Measurements from ENCODE around the gene UBAC1.

Gene UBAC1

DNA sequence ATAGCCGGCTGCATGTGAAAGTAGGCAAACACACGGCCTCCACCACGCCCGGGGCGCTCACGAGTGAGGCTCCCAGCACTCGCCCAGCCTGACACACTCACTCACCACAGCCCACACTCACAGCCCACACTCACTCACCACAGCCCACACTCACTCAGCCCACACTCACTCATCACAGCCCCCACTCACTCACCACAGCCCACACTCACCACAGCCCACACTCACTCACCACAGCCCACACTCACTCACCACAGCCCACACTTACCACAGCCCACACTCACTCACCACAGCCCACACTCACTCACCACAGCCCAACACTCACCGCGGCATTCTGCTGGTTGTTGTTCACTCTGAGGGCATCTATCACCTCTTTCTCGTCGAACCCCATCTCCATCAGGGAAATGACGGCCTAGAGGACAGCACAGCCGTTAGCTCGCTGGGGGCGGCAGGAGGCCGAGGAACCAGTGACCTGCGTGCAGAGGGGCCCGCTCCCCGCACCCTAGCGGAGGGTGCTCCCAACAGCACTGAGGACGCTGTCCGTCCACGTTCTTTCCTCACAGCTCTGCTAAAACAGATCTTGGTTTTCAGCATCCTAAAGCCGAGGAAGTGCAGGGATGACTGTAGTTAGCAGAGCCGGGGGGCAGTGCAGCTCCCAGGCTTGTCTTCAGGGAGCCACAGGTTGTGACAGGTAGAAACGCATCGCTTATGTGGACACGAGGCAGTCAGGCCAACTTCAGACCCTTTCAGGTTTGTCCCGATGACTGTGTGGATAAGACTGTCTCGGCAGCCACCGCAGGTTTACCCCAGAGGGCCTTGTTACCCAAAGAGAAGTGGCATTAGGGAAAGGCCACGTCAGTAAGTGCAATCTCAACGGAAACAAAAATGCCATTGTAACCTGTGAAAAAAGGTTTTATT is 21.6 kb downstream of the UBAC1 start:
- TF ChIP-seq EZH2phosphoT487 (IDR thresholded peaks at IDR 0.05; ENCODE audit: borderline replicate concordance), result no peak
- TF ChIP-seq, protein P1, sequence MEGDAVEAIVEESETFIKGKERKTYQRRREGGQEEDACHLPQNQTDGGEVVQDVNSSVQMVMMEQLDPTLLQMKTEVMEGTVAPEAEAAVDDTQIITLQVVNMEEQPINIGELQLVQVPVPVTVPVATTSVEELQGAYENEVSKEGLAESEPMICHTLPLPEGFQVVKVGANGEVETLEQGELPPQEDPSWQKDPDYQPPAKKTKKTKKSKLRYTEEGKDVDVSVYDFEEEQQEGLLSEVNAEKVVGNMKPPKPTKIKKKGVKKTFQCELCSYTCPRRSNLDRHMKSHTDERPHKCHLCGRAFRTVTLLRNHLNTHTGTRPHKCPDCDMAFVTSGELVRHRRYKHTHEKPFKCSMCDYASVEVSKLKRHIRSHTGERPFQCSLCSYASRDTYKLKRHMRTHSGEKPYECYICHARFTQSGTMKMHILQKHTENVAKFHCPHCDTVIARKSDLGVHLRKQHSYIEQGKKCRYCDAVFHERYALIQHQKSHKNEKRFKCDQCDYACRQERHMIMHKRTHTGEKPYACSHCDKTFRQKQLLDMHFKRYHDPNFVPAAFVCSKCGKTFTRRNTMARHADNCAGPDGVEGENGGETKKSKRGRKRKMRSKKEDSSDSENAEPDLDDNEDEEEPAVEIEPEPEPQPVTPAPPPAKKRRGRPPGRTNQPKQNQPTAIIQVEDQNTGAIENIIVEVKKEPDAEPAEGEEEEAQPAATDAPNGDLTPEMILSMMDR (conservative IDR thresholded peaks at IDR 0.05; ENCODE audit: low read length), result no peak
- Histone ChIP-seq H3K4me1 (ENCODE audit: insufficient read depth, low read length, poor library complexity, severe bottlenecking) (no peaks in the 10 kb centered on the region), H3K9me3 (ENCODE audit: insufficient read depth, low read depth, low read length) (no peaks in the 10 kb centered on the region), H4K20me1 (ENCODE audit: insufficient read depth, low read length, poor library complexity, severe bottlenecking) (no peaks in the 10 kb centered on the region), H3K9ac (ENCODE audit: low read depth, low read length, poor library complexity, severe bottlenecking) (no peak overlapping the region), H3K79me2 (ENCODE audit: insufficient read depth, low read length) (no peaks in the 10 kb centered on the region), H3K9me2 (replicated peaks; ENCODE audit: low read depth, low read length) (no peaks in the 10 kb centered on the region), H3K4me2 (ENCODE audit: low read depth, low read length, poor library complexity, severe bottlenecking) (no peak overlapping the region), H3F3A (ENCODE audit: low read depth) (no peaks in the 10 kb centered on the region), H3K27me3 (ENCODE audit: insufficient read depth, low read length, poor library complexity, severe bottlenecking) (no peaks in the 10 kb centered on the region), H3K4me3 (ENCODE audit: low read length, poor library complexity, severe bottlenecking) (no peak overlapping the region), H2AFZ (ENCODE audit: low read length) (no peak overlapping the region), H3K36me3 (ENCODE audit: insufficient read depth, low read length) (peaks cover 59% of the 10 kb centered on the region; the same call in 1 of the 2 replicates)

DNA sequence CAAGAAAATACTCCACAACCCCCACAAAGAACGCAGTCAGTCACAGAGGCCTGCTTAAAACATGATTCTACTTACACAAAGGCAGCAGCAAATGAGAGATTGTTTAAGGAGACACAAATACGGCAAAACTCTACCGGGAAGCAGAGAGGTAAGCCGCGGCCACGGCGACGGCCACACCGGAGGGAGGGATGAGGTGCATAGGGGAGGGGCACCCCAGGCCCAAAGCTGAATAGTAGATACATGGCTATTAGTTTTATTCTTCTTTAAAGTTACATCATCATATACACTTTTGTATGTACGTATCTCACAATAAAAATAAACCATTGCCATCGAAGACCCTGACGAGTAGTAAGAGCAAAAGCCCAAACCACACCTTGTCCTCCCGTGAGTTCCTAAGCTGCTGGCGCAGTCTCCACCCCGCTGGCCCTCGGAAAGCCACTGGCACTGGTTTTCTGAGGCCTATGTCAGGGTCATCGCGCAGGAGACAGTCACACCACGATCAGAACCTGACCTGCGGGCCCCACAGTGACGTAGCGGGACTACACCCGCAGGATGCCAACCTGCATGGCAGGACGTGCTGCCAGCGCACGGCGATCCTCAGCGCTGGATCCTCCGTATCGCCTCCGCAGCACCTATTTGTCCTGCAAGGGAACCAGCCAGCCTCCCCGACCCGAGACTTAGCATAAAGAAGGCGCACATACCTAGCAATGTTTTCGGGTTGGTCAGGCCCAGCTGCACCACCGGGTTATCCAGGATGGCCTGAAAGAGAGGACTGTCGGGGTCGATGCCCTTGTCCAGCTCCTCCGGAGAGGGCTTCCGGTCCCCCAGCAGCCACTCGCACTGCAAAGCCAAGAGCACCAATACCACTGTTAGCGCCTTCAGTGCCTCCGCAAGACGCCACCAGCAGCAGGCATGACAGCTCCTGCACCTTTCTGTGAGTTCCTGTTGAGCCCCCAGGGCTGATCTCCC is 23.4 kb downstream of the UBAC1 start:
- no peak overlapping the region for H3K9ac ChIP-seq (ENCODE audit: low read depth, low read length, poor library complexity, severe bottlenecking)
- no peaks in the 10 kb centered on the region for H3K9me3 ChIP-seq (ENCODE audit: insufficient read depth, low read depth, low read length)
- H3K27me3 ChIP-seq (ENCODE audit: insufficient read depth, low read length, poor library complexity, severe bottlenecking), result no peaks in the 10 kb centered on the region
- H3K4me3 ChIP-seq (ENCODE audit: low read length, poor library complexity, severe bottlenecking), result no peak overlapping the region
- TF ChIP-seq, protein P1 (conservative IDR thresholded peaks at IDR 0.05; ENCODE audit: low read length), result no peak
- no peak for TF ChIP-seq EZH2phosphoT487 (IDR thresholded peaks at IDR 0.05; ENCODE audit: borderline replicate concordance)
- no peak overlapping the region for H3K4me2 ChIP-seq (ENCODE audit: low read depth, low read length, poor library complexity, severe bottlenecking)
- H2AFZ ChIP-seq (ENCODE audit: low read length), result no peak overlapping the region
- no peaks in the 10 kb centered on the region for H3F3A ChIP-seq (ENCODE audit: low read depth)
- H3K79me2 ChIP-seq (ENCODE audit: insufficient read depth, low read length), result no peaks in the 10 kb centered on the region
- no peaks in the 10 kb centered on the region for H3K9me2 ChIP-seq (replicated peaks; ENCODE audit: low read depth, low read length)
- H4K20me1 ChIP-seq (ENCODE audit: insufficient read depth, low read length, poor library complexity, severe bottlenecking), result no peaks in the 10 kb centered on the region
- H3K4me1 ChIP-seq (ENCODE audit: insufficient read depth, low read length, poor library complexity, severe bottlenecking), result no peaks in the 10 kb centered on the region
- H3K36me3 ChIP-seq (ENCODE audit: insufficient read depth, low read length), result peaks cover 53% of the 10 kb centered on the region; the same call in 1 of the 2 replicates

DNA sequence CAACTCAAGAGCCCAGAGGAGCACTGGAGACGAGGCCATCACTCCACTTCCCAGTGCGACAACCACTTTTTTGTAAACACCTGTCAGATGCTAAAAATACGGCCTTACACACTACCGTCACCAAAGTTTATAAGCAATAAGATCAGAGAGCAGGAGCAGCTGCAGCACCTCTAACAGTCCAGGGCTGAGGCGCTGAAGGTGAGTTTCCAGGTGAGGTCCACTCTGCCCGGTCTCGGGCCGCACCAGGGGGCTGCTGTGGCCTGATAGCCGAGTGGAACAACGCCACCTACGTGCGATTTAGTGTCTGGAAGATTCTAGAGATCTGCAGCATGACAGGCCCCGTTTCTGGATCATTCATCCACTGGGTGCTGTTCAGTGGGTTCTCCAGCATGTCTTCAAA is 28.1 kb downstream of the UBAC1 start:
- TF ChIP-seq, protein P1 (conservative IDR thresholded peaks at IDR 0.05; ENCODE audit: low read length), result no peak
- TF ChIP-seq EZH2phosphoT487 (IDR thresholded peaks at IDR 0.05; ENCODE audit: borderline replicate concordance), result no peak
- H3K4me2 ChIP-seq (ENCODE audit: low read depth, low read length, poor library complexity, severe bottlenecking), result no peak overlapping the region
- H3K9me3 ChIP-seq (ENCODE audit: insufficient read depth, low read depth, low read length), result no peaks in the 10 kb centered on the region
- no peaks in the 10 kb centered on the region for H4K20me1 ChIP-seq (ENCODE audit: insufficient read depth, low read length, poor library complexity, severe bottlenecking)
- no peak overlapping the region for H3K4me3 ChIP-seq (ENCODE audit: low read length, poor library complexity, severe bottlenecking)
- H3K27me3 ChIP-seq (ENCODE audit: insufficient read depth, low read length, poor library complexity, severe bottlenecking), result no peaks in the 10 kb centered on the region
- peaks cover 40% of the 10 kb centered on the region; the same call in 1 of the 2 replicates for H3K36me3 ChIP-seq (ENCODE audit: insufficient read depth, low read length)
- H3K9ac ChIP-seq (ENCODE audit: low read depth, low read length, poor library complexity, severe bottlenecking), result no peak overlapping the region
- no peaks in the 10 kb centered on the region for H3K4me1 ChIP-seq (ENCODE audit: insufficient read depth, low read length, poor library complexity, severe bottlenecking)
- H3K9me2 ChIP-seq (replicated peaks; ENCODE audit: low read depth, low read length), result no peaks in the 10 kb centered on the region
- no peak overlapping the region for H2AFZ ChIP-seq (ENCODE audit: low read length)
- no peaks in the 10 kb centered on the region for H3K79me2 ChIP-seq (ENCODE audit: insufficient read depth, low read length)
- H3F3A ChIP-seq (ENCODE audit: low read depth), result no peaks in the 10 kb centered on the region

Data from Loucy (cell line).